Measurements from ENCODE around the gene DTHD1.

Gene DTHD1

DNA sequence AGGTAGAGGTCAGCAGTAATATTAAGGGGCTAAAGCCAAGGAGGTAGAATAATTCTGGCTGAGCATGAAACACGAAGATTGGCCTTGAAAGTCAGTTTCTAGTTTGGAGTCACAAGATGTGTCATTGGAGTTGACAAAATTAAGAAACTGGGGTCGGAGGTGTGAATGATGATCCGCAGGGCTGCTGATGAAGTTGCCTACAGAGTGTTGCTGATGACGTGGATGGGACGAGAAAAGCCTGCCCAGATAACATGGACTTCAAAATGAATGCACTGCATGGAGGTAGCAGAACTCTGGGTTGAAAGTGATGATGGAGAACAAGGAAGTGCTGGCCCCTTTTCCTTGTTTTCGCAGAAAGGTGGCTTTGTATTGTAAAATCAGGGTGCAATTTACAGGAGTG lies 60.5 kb downstream of the DTHD1 start:
- no peak overlapping the region for H3K4me3 ChIP-seq (ENCODE audit: control insufficient read depth in 1 of 7, extremely low read depth in 1 of 7, insufficient read depth in 4 of 7, low read depth in 2 of 7, low read length in 6 of 7)
- no peak for DNase-seq
- H3K27me3 ChIP-seq (replicated peaks in 2 of 5; ENCODE audit: control insufficient read depth in 4 of 5, insufficient read depth in 5 of 5, low read length in 4 of 5): no peaks in the 10 kb centered on the region
- no peak overlapping the region for H3K27ac ChIP-seq (ENCODE audit: insufficient read depth in 1 of 2, low read depth in 1 of 2, low read length in 2 of 2, poor library complexity in 1 of 2, severe bottlenecking in 2 of 2)
- H3K4me1 ChIP-seq (ENCODE audit: control extremely low read depth in 1 of 4, control insufficient read depth in 4 of 4, insufficient read depth in 4 of 4, low read length in 3 of 4): peaks cover 0 to 5% (median 2%) of the 10 kb centered on the region in 4 experiments
- ChIA-PET CTCF (interaction anchor here (1.2 to 1.3 kb wide), 2 partner anchors 12 to 58 kb away, joined by 4 to 6 read pairs; no protein-coding TSS in a partner anchor), POLR2A (no interaction called here)
- no peaks in the 10 kb centered on the region for H3K9me3 ChIP-seq (ENCODE audit: control extremely low read depth in 1 of 5, control insufficient read depth in 4 of 5, insufficient read depth in 2 of 5, low read depth in 1 of 5, low read length in 4 of 5)
- no peaks in the 10 kb centered on the region for H3K36me3 ChIP-seq (ENCODE audit: control insufficient read depth in 4 of 4, insufficient read depth in 4 of 4, low read length in 3 of 4)
- 89% methylated on average over 5 of the region's 6 CpGs for whole genome bisulfite sequencing (ENCODE audit: insufficient coverage)

DNA sequence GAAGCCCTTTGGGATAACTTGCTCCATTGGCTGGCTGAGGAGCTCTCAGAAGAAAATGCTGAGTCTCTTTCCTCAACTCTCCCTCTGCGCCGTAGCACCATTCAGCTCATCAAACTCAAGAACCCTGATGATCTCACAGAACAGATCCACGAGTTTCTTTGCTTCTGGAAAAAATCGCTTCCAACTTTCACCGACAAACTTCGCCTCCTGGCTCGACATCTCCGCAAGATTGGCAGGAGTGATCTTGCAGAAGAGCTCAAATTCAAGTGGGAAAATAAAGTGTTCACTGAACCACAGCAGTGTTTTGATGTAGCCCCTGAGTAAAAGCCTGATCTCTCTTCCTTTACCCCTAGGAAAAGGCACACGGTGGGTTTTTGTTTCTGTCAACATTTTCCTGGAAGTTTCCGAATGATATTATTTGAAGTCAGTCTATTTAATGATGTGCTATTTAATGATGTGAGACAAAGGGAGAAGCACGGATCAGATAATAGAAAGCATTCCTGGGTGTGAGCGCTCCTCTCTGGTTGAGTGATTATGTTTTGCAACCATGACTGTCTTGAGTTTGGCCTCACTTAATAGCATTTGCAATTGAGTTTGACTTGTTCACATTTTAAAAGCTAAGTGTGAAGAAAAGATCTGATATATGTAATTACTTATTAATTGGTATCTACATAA lies 62.2 kb downstream of the DTHD1 start:
- no peaks in the 10 kb centered on the region for H3K36me3 ChIP-seq (ENCODE audit: control insufficient read depth in 4 of 4, insufficient read depth in 4 of 4, low read length in 3 of 4)
- ChIA-PET CTCF (interaction anchor here (1.0 kb wide), 1 partner anchor 11 kb away, joined by 3 read pairs; no protein-coding TSS in a partner anchor), POLR2A (no interaction called here)
- WGBS (ENCODE audit: insufficient coverage): 99% methylated on average over 10 of the region's 12 CpGs
- H3K27me3 ChIP-seq (replicated peaks in 2 of 5; ENCODE audit: control insufficient read depth in 4 of 5, insufficient read depth in 5 of 5, low read length in 4 of 5): no peaks in the 10 kb centered on the region
- DNase-seq: no peak
- no peak overlapping the region for H3K4me3 ChIP-seq (ENCODE audit: control insufficient read depth in 1 of 7, extremely low read depth in 1 of 7, insufficient read depth in 4 of 7, low read depth in 2 of 7, low read length in 6 of 7)
- peaks cover 0 to 6% (median 2%) of the 10 kb centered on the region in 4 experiments for H3K4me1 ChIP-seq (ENCODE audit: control extremely low read depth in 1 of 4, control insufficient read depth in 4 of 4, insufficient read depth in 4 of 4, low read length in 3 of 4)
- H3K9me3 ChIP-seq (ENCODE audit: control extremely low read depth in 1 of 5, control insufficient read depth in 4 of 5, insufficient read depth in 2 of 5, low read depth in 1 of 5, low read length in 4 of 5): no peaks in the 10 kb centered on the region
- no peak overlapping the region for H3K27ac ChIP-seq (ENCODE audit: insufficient read depth in 1 of 2, low read depth in 1 of 2, low read length in 2 of 2, poor library complexity in 1 of 2, severe bottlenecking in 2 of 2)

DNA sequence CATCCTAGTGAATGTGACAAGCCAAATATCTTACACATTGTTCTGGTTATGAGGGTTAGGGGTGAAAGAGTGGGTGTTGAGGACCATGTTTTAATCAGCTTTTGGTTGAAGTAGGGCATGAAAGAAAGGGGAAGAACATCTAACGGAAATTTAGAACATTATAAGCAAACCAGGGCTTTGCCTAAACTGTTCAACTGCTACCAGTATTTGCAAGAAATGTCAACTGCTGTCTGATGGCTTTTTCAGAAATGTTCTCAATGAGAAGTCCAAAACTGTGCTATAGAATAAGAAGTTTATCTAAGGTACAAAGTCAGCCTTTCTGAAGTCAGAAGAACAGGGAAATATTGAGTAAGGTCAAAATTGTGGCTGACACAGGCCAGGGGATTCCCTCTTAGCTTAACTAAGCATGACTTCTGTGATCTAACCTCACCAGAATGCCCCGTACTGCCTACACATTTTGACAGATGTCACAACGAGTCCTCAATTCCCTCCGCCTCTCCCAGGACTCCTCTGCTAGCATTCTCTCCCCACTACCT lies 67.1 kb downstream of the DTHD1 start:
- ChIA-PET POLR2A (no interaction called here), CTCF (interaction anchor here (0.7 to 4.0 kb wide), 7 partner anchors 8 to 1043 kb away, joined by 3 to 36 read pairs (median 3); partner anchors contain the start of gene ARAP2)
- no peaks in the 10 kb centered on the region for H3K9me3 ChIP-seq (ENCODE audit: control extremely low read depth in 1 of 5, control insufficient read depth in 4 of 5, insufficient read depth in 2 of 5, low read depth in 1 of 5, low read length in 4 of 5)
- 69% methylated on average over 2 of the region's 4 CpGs for WGBS (ENCODE audit: insufficient coverage)
- peak in 2 of 3 donors; percentile 44 to 52 for DNase-seq
- peaks cover 0 to 7% (median 3%) of the 10 kb centered on the region in 4 experiments for H3K4me1 ChIP-seq (ENCODE audit: control extremely low read depth in 1 of 4, control insufficient read depth in 4 of 4, insufficient read depth in 4 of 4, low read length in 3 of 4)
- no peaks in the 10 kb centered on the region for H3K36me3 ChIP-seq (ENCODE audit: control insufficient read depth in 4 of 4, insufficient read depth in 4 of 4, low read length in 3 of 4)
- H3K27me3 ChIP-seq (replicated peaks in 2 of 5; ENCODE audit: control insufficient read depth in 4 of 5, insufficient read depth in 5 of 5, low read length in 4 of 5): no peaks in the 10 kb centered on the region
- no peak overlapping the region for H3K4me3 ChIP-seq (ENCODE audit: control insufficient read depth in 1 of 7, extremely low read depth in 1 of 7, insufficient read depth in 4 of 7, low read depth in 2 of 7, low read length in 6 of 7)
- no peak overlapping the region for H3K27ac ChIP-seq (ENCODE audit: insufficient read depth in 1 of 2, low read depth in 1 of 2, low read length in 2 of 2, poor library complexity in 1 of 2, severe bottlenecking in 2 of 2)

DNA sequence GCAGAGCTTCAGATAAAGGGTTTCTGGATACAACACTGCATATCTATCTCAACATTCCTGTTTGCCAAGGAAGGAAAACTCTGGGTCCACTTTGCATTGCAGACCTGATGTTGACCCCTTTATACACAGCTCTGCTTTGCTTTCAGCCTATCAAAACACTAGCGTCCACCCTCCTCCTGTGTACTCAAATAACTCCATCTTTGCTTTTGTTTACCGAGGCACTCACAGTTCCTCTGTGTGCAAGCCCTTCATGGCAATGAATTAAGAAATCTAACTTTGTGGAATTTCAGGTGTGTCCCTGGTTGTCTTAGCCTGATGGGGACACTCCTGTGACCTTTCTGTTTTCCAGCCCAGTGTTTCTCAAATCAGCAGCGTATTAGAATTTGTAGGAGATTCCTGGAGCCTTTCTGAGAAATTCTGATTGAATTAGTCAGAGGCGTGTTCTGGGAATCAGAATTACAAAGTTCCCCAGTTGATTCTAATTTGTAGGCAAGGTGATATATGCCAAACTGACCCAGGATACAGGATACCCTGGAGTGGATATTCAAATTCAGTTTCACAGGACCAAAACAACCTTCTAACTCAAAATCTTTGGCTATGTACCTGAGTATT lies 68.6 kb downstream of the DTHD1 start:
- CTCF ChIA-PET: interaction anchor here (1.0 to 4.0 kb wide), 6 partner anchors 9 to 1042 kb away, joined by 3 to 36 read pairs (median 4); partner anchors contain the start of gene ARAP2

DNA sequence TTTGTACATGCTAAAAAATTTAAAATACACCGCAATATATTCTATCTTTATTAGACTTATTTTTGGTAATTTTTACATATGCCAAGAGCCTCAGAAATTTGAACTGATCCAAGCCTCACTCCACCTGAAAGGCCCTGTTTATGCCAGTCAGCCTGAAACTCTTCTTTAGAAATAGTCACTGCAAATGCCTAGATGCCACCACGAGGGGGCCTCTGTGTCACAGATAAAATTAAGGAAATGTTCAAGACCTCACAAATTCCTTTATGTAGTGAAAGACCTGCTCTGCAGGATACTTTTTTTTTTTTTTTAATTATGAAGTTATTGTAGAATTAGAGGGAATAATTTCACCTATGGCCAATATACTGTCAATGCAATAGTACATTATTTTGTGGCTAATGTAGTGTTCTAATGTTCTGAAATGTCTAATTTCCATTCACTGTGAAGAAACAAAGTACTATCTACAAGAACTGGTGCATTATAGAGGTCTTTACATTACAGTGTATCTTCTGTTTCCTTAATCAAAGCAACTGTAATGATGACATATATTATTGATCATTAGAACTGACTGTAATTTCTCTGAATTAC lies 69.8 kb downstream of the DTHD1 start:
- peaks cover 0 to 7% (median 3%) of the 10 kb centered on the region in 4 experiments for H3K4me1 ChIP-seq (ENCODE audit: control extremely low read depth in 1 of 4, control insufficient read depth in 4 of 4, insufficient read depth in 4 of 4, low read length in 3 of 4)
- no peaks in the 10 kb centered on the region for H3K36me3 ChIP-seq (ENCODE audit: control insufficient read depth in 4 of 4, insufficient read depth in 4 of 4, low read length in 3 of 4)
- peak; percentile 69 to 84 (median 79) for DNase-seq
- H3K4me3 ChIP-seq (ENCODE audit: control insufficient read depth in 1 of 7, extremely low read depth in 1 of 7, insufficient read depth in 4 of 7, low read depth in 2 of 7, low read length in 6 of 7): no peak overlapping the region
- no peaks in the 10 kb centered on the region for H3K27me3 ChIP-seq (replicated peaks in 2 of 5; ENCODE audit: control insufficient read depth in 4 of 5, insufficient read depth in 5 of 5, low read length in 4 of 5)
- ChIA-PET CTCF (interaction anchor here (2.3 to 4.0 kb wide), 2 partner anchors 8 to 48 kb away, joined by 5 to 36 read pairs; no protein-coding TSS in a partner anchor), POLR2A (no interaction called here)
- WGBS (ENCODE audit: insufficient coverage): no CpG with 5 or more reads among the region's 2 CpGs
- no peak overlapping the region for H3K27ac ChIP-seq (ENCODE audit: insufficient read depth in 1 of 2, low read depth in 1 of 2, low read length in 2 of 2, poor library complexity in 1 of 2, severe bottlenecking in 2 of 2)
- H3K9me3 ChIP-seq (ENCODE audit: control extremely low read depth in 1 of 5, control insufficient read depth in 4 of 5, insufficient read depth in 2 of 5, low read depth in 1 of 5, low read length in 4 of 5): no peaks in the 10 kb centered on the region

More for the DNA sequence above, 68.6 kb downstream of the DTHD1 start:
- POLR2A ChIA-PET: no interaction called here
- no peaks in the 10 kb centered on the region for H3K36me3 ChIP-seq (ENCODE audit: control insufficient read depth in 4 of 4, insufficient read depth in 4 of 4, low read length in 3 of 4)
- no peak overlapping the region for H3K27ac ChIP-seq (ENCODE audit: insufficient read depth in 1 of 2, low read depth in 1 of 2, low read length in 2 of 2, poor library complexity in 1 of 2, severe bottlenecking in 2 of 2)
- WGBS (ENCODE audit: insufficient coverage): 97% methylated on average over 4 of the region's 4 CpGs
- H3K4me1 ChIP-seq (ENCODE audit: control extremely low read depth in 1 of 4, control insufficient read depth in 4 of 4, insufficient read depth in 4 of 4, low read length in 3 of 4): peaks cover 0 to 7% (median 3%) of the 10 kb centered on the region in 4 experiments
- H3K9me3 ChIP-seq (ENCODE audit: control extremely low read depth in 1 of 5, control insufficient read depth in 4 of 5, insufficient read depth in 2 of 5, low read depth in 1 of 5, low read length in 4 of 5): no peaks in the 10 kb centered on the region
- no peaks in the 10 kb centered on the region for H3K27me3 ChIP-seq (replicated peaks in 2 of 5; ENCODE audit: control insufficient read depth in 4 of 5, insufficient read depth in 5 of 5, low read length in 4 of 5)
- no peak for DNase-seq
- no peak overlapping the region for H3K4me3 ChIP-seq (ENCODE audit: control insufficient read depth in 1 of 7, extremely low read depth in 1 of 7, insufficient read depth in 4 of 7, low read depth in 2 of 7, low read length in 6 of 7)

DNA sequence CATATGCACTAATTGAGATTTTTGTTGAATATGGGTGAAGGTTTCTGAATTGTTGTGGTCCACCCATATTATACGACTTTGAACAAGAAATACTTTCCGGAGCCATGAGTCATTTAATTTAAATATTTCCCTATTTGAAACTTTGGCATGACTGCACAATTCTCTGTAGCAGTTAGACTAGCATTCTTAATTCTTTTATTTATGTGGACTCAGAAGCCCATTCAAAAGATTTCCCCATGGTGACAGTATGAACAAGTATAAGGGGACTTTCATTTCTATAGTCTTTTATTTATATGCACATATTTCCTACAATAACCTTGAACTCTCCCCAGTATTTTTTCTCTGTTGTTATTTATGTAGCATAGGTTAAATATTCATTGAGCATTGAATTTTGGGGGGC lies 72.6 kb downstream of the DTHD1 start:
- Histone ChIP-seq H3K4me1 (ENCODE audit: control extremely low read depth in 1 of 4, control insufficient read depth in 4 of 4, insufficient read depth in 4 of 4, low read length in 3 of 4) (no peaks in the 10 kb centered on the region), H3K4me3 (ENCODE audit: control insufficient read depth in 1 of 7, extremely low read depth in 1 of 7, insufficient read depth in 4 of 7, low read depth in 2 of 7, low read length in 6 of 7) (no peak overlapping the region), H3K27ac (ENCODE audit: insufficient read depth in 1 of 2, low read depth in 1 of 2, low read length in 2 of 2, poor library complexity in 1 of 2, severe bottlenecking in 2 of 2) (no peak overlapping the region), H3K36me3 (ENCODE audit: control insufficient read depth in 4 of 4, insufficient read depth in 4 of 4, low read length in 3 of 4) (no peaks in the 10 kb centered on the region), H3K27me3 (replicated peaks in 2 of 5; ENCODE audit: control insufficient read depth in 4 of 5, insufficient read depth in 5 of 5, low read length in 4 of 5) (no peaks in the 10 kb centered on the region), H3K9me3 (ENCODE audit: control extremely low read depth in 1 of 5, control insufficient read depth in 4 of 5, insufficient read depth in 2 of 5, low read depth in 1 of 5, low read length in 4 of 5) (no peaks in the 10 kb centered on the region)
- DNase-seq: no peak
- ChIA-PET POLR2A (no interaction called here), CTCF (interaction anchor here (0.7 to 2.7 kb wide), 5 partner anchors 16 to 551 kb away, joined by 3 to 12 read pairs (median 3); no protein-coding TSS in a partner anchor)
- no CpG with 5 or more reads among the region's 2 CpGs for WGBS (ENCODE audit: insufficient coverage)
